A549 (cell line): Measurements from ENCODE around the gene ZNF664. TPM values are rescaled to one million over a fixed set of nuclear protein-coding genes. Genes with fewer than 3 reads are reported as not detected.

Source experiments
- ATAC-seq, 2 experiments: fragments of 200-7000 bp in 1 of 2; fragments of >200 bp in 1 of 2; cut with Nextera tagmentation in 1 of 2; cut with Tn5 transposase in 1 of 2; 3 replicates each; pipeline versions ENCODE4 v1.8.0 to v1.9.1; 2018 to 2020; ENCODE audit warnings: mild to moderate bottlenecking in 1 of 2, moderate library complexity in 1 of 2
- CTCF ChIA-PET: fragments of 300-600 bp; sonication (Branson Sonifier 250); formaldehyde crosslinking; extraction: SDS; loops from one replicate; lab custom pipeline; 2021; ENCODE audit warnings: antibody characterized with exemption, inconsistent platforms; lab: Yijun Ruan, JAX
- POLR2A ChIA-PET: fragments of 350-600 bp; formaldehyde crosslinking; extraction: SDS; loops from one replicate; lab custom pipeline; 2021; ENCODE audit warnings: antibody characterized with exemption, inconsistent platforms; lab: Yijun Ruan, JAX
- DNase-seq, 2 experiments: peaks; one replicate each; pipeline versions ENCODE4 v3.0.0 to v3.0.0-alpha.2; 2011 to 2016; ENCODE audit warnings: low read depth in 1 of 2, low spot score in 1 of 2
- FAIRE-seq: peaks from 2 replicates; lab custom pipeline; 2011; peaks lifted over from hg19 to GRCh38; lab: Jason Lieb, UNC
- H3K27ac ChIP-seq, 2 experiments: fragments of >200 bp; sonication (Bioruptor Twin); formaldehyde crosslinking; 3 replicates each; pipeline ENCODE4 v1.5.1; 2016 to 2017
- H3K4me1 ChIP-seq: fragments of >200 bp; sonication (Bioruptor Twin); formaldehyde crosslinking; 3 replicates; pipeline ENCODE4 v1.6.1; 2016
- H3K4me2 ChIP-seq: fragments of >200 bp; sonication (Bioruptor Twin); formaldehyde crosslinking; 3 replicates; pipeline ENCODE4 v1.6.1; 2016
- H3K4me3 ChIP-seq: fragments of >200 bp; sonication (Bioruptor Twin); formaldehyde crosslinking; 3 replicates; pipeline ENCODE4 v1.5.1; 2016
- H3K9me3 ChIP-seq: fragments of >200 bp; sonication (Bioruptor Twin); formaldehyde crosslinking; 3 replicates; pipeline ENCODE4 v1.6.1; 2016
- BHLHE40 ChIP-seq: IDR thresholded peaks from 2 replicates; pipeline ENCODE4 v1.6.1; 2012; ENCODE audit warnings: low read depth, low read length, inconsistent platforms
- CBX8 ChIP-seq: fragments of 200-600 bp; sonication (generic); IDR thresholded peaks from 2 replicates; pipeline ENCODE4 v1.6.1; 2016
- CEBPB ChIP-seq, 2 experiments: fragments of >200 bp in 1 of 2; sonication (Bioruptor Twin) in 1 of 2; formaldehyde crosslinking in 1 of 2; IDR thresholded peaks; 2 replicates each; pipeline ENCODE4 v1.6.1; 2012 to 2016
- CTCF ChIP-seq: fragments of >200 bp; sonication (Bioruptor Twin); formaldehyde crosslinking; IDR thresholded peaks from 3 replicates; pipeline ENCODE4 v1.5.1; 2016
- EHMT2 ChIP-seq: fragments of 200-600 bp; sonication (generic); IDR thresholded peaks from 2 replicates; pipeline ENCODE4 v1.6.1; 2016; ENCODE audit warnings: antibody characterized with exemption, low read depth, mild to moderate bottlenecking, moderate library complexity
- EP300 ChIP-seq, 2 experiments: fragments of >200 bp; sonication (Bioruptor Twin); formaldehyde crosslinking; IDR thresholded peaks; 2 replicates in 1 of 2; 3 replicates in 1 of 2; pipeline ENCODE4 v1.6.1; 2016 to 2017
- ESRRA ChIP-seq: fragments of 150-350 bp; IDR thresholded peaks from 2 replicates; pipeline ENCODE4 v1.6.1; 2014; ENCODE audit warnings: mild to moderate bottlenecking, low read length, borderline replicate concordance
- FOXS1 ChIP-seq: fragments of 250-450 bp; sonication (Bioruptor Pico); IDR thresholded peaks from 2 replicates; pipeline ENCODE4 v1.5.0; 2020; ENCODE audit warnings: mild to moderate bottlenecking, moderate library complexity
- GATA3 ChIP-seq: IDR thresholded peaks from 2 replicates; pipeline ENCODE4 v1.6.1; 2012; ENCODE audit warnings: borderline replicate concordance
- HES2 ChIP-seq: fragments of >200 bp; sonication (Bioruptor Twin); formaldehyde crosslinking; IDR thresholded peaks from 2 replicates; pipeline ENCODE4 v1.6.1; 2016
- HOXA7 ChIP-seq: fragments of 250-450 bp; sonication (Bioruptor Pico); IDR thresholded peaks from 2 replicates; pipeline ENCODE4 v1.5.0; 2020; ENCODE audit warnings: mild to moderate bottlenecking, moderate library complexity
- HOXB13 ChIP-seq: fragments of 250-450 bp; sonication (Bioruptor Pico); IDR thresholded peaks from 2 replicates; pipeline ENCODE4 v1.5.0; 2020; ENCODE audit warnings: low read depth, mild to moderate bottlenecking, moderate library complexity
- JUN ChIP-seq, 2 experiments: fragments of >200 bp; sonication (Bioruptor Twin); formaldehyde crosslinking; IDR thresholded peaks; 2 replicates in 1 of 2; 3 replicates in 1 of 2; pipeline ENCODE4 v1.6.1; 2016 to 2017
- JUNB ChIP-seq: fragments of >200 bp; sonication (Bioruptor Twin); formaldehyde crosslinking; IDR thresholded peaks from 2 replicates; pipeline ENCODE4 v1.6.1; 2016
- KDM1A ChIP-seq: fragments of 200-600 bp; sonication (generic); IDR thresholded peaks from 2 replicates; pipeline ENCODE4 v1.6.1; 2016; ENCODE audit warnings: low read depth, mild to moderate bottlenecking
- MAZ ChIP-seq: fragments of 150-350 bp; IDR thresholded peaks from 2 replicates; pipeline ENCODE4 v1.6.1; 2014; ENCODE audit warnings: antibody characterized with exemption, low read depth, low read length, borderline replicate concordance
- NPAS2 ChIP-seq: fragments of 250-450 bp; sonication (Bioruptor Pico); IDR thresholded peaks from 2 replicates; pipeline ENCODE4 v1.8.0; 2022; ENCODE audit warnings: mild to moderate bottlenecking, moderate library complexity, borderline replicate concordance
- PHF8 ChIP-seq: fragments of 200-600 bp; sonication (generic); IDR thresholded peaks from 2 replicates; pipeline ENCODE4 v1.6.1; 2016; ENCODE audit warnings: low read depth, mild to moderate bottlenecking, antibody characterized with exemption, moderate library complexity, borderline replicate concordance
- POLR2A ChIP-seq: IDR thresholded peaks from 2 replicates; pipeline ENCODE4 v1.6.1; 2012; ENCODE audit warnings: mild to moderate bottlenecking, low read length
- POLR2AphosphoS2 ChIP-seq: conservative IDR thresholded peaks from 2 replicates; pipeline ENCODE4 v1.6.1; 2012; ENCODE audit warnings: low read length, improper control_type of control experiment, inconsistent platforms
- SMC3 ChIP-seq: fragments of >200 bp; sonication (Bioruptor Twin); formaldehyde crosslinking; IDR thresholded peaks from 3 replicates; pipeline ENCODE4 v1.6.1; 2018; ENCODE audit warnings: inconsistent platforms
- SREBF2 ChIP-seq: fragments of 450-650 bp; IDR thresholded peaks from 2 replicates; pipeline ENCODE4 v1.6.1; 2014; ENCODE audit warnings: mild to moderate bottlenecking, moderate library complexity
- TP53 ChIP-seq: fragments of 250-450 bp; sonication (Bioruptor Pico); IDR thresholded peaks from 2 replicates; pipeline ENCODE4 v1.5.0; 2021; ENCODE audit warnings: mild to moderate bottlenecking, moderate library complexity
- USF2 ChIP-seq: fragments of 450-650 bp; IDR thresholded peaks from 2 replicates; pipeline ENCODE4 v1.6.1; 2014; ENCODE audit warnings: antibody characterized with exemption
- ZC3H11A ChIP-seq: fragments of 450-650 bp; IDR thresholded peaks from 2 replicates; pipeline ENCODE4 v1.6.1; 2014; ENCODE audit warnings: antibody characterized with exemption, mild to moderate bottlenecking
- ZFP36 ChIP-seq: fragments of 450-650 bp; IDR thresholded peaks from 2 replicates; pipeline ENCODE4 v1.6.1; 2014; ENCODE audit warnings: borderline replicate concordance; ENCODE audit not compliant: partially characterized antibody
- ZNF302 ChIP-seq: fragments of 250-450 bp; sonication (Bioruptor Pico); IDR thresholded peaks from 2 replicates; pipeline ENCODE4 v1.9.0; 2021; ENCODE audit warnings: inconsistent platforms, mild to moderate bottlenecking, moderate library complexity
- ZSCAN20 ChIP-seq: fragments of 250-450 bp; sonication (Bioruptor Pico); IDR thresholded peaks from 2 replicates; pipeline ENCODE4 v1.8.0; 2022; ENCODE audit warnings: mild to moderate bottlenecking, moderate library complexity
- WGBS: methylation state at CpG from one replicate; pipeline ENCODE4 v1.1.6; 2017; ENCODE audit errors: missing lambda C conversion rate; 5-methylcytosine and 5-hydroxymethylcytosine counted together
- polyA plus RNA-seq, 4 experiments: library from polyadenylated mRNA; depleted of rRNA in 3 of 4; stranded (reverse); fragments of >200 nt; fragmentation: RNase III in 1 of 4; extraction: RNeasy Plus Mini Kit Qiagen cat#74134 plus additional on column Dnase treatment in 1 of 4; gene quantifications; 2 replicates in 3 of 4; 3 replicates in 1 of 4; pipeline ENCODE4 v1.2.3, GENCODE V29; 2011 to 2017
- TF ChIP-seq, protein P1 (sequence below): fragments of 250-450 bp; sonication (Bioruptor Pico); IDR thresholded peaks from 2 replicates; pipeline ENCODE4 v1.5.0; 2021; ENCODE audit warnings: mild to moderate bottlenecking, moderate library complexity, borderline replicate concordance

Gene ZNF664
- polyA plus RNA-seq, 2 of the 4 experiments (the other 2 are of a cell fraction): 88.3 to 112 TPM

DNA sequence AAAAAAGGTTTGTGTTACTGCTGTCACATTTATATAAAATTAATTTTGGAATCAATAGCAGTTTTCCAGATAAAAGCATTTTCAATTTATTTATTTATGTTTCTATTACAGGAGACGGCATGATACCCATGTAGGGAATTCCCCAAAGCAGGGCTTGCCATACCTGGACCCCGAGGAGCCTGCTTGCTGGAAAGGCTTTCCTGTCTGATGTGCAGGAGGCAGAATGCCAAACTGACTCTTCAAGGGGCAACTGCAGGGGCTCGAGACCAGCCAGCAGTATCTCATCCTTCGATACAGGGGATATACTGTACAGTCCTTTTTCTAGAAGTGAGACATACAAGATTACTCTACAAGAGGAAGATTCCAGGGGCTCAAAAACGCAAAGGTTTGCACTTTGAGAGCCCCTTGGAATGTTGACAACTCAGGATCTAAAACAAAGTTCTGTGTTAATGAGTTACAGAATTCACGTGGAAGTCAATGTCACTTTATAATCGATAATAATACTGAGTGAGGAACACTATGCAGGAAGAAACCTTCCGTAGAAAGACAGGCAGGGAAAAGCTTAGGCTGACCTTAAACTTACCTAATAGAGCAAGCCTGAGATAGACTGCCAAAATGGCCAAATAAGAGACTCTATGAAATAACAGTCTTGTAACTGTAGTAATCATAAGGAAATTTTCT, 38.6 kb downstream of the ZNF664 start:
- Histone ChIP-seq H3K4me2 (no peak overlapping the region), H3K4me3 (no peak overlapping the region), H3K4me1 (no peaks in the 10 kb centered on the region), H3K9me3 (no peaks in the 10 kb centered on the region), H3K27ac (no peak overlapping the region)
- ChIA-PET POLR2A (no interaction called here), CTCF (interaction anchor here (0.9 to 3.0 kb wide), 5 partner anchors 8 to 27 kb away, joined by 3 to 8 read pairs (median 4); no protein-coding TSS in a partner anchor)
- FAIRE-seq (no peak), DNase-seq (no peak), ATAC-seq (no peak)
- WGBS: 82% methylated on average over 8 of the region's 8 CpGs
- no peak for TF ChIP-seq NPAS2 (CRISPR knock-in tag)
- TF ChIP-seq, protein P1, sequence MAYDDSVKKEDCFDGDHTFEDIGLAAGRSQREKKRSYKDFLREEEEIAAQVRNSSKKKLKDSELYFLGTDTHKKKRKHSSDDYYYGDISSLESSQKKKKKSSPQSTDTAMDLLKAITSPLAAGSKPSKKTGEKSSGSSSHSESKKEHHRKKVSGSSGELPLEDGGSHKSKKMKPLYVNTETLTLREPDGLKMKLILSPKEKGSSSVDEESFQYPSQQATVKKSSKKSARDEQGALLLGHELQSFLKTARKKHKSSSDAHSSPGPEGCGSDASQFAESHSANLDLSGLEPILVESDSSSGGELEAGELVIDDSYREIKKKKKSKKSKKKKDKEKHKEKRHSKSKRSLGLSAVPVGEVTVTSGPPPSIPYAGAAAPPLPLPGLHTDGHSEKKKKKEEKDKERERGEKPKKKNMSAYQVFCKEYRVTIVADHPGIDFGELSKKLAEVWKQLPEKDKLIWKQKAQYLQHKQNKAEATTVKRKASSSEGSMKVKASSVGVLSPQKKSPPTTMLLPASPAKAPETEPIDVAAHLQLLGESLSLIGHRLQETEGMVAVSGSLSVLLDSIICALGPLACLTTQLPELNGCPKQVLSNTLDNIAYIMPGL (CRISPR knock-in tag): no peak
- no peak for TF ChIP-seq USF2
- TF ChIP-seq CEBPB (IDR thresholded peaks at IDR 0.05): no peak
- no peak for TF ChIP-seq ESRRA
- no peak for TF ChIP-seq ZFP36
- TF ChIP-seq ZSCAN20 (CRISPR knock-in tag): no peak
- no peak for TF ChIP-seq JUNB
- TF ChIP-seq CBX8: no peak
- no peak for TF ChIP-seq HES2
- no peak for TF ChIP-seq CTCF
- no peak for TF ChIP-seq MAZ

DNA sequence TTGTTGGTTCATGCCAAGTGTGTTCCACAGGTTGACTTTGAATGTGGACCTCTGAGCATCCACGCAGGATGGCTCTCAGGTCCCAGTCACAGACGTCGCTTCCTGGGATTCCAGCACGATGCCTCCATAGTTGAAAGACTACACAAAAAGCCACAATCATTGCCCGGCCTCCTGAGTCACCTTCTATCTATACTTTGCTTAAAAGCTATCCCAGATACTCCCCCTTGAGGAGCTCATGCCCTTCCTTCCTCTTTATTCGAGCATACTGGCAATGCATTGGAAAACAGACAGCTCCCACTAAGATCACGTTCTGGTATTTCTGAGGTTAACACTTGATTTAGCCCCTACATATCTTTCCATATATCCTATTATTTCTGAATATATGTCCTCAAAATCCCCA, 40.1 kb downstream of the ZNF664 start:
- DNase-seq (no peak), FAIRE-seq (no peak), ATAC-seq (no peak)
- H3K9me3 ChIP-seq: no peaks in the 10 kb centered on the region
- CTCF ChIA-PET: interaction anchor here (1.0 to 3.0 kb wide), 3 partner anchors 20 to 34 kb away, joined by 3 to 8 read pairs (median 4); no protein-coding TSS in a partner anchor
- no peak overlapping the region for H3K4me2 ChIP-seq
- WGBS: 91% methylated on average over 7 of the region's 7 CpGs
- no peak overlapping the region for H3K4me3 ChIP-seq
- no peaks in the 10 kb centered on the region for H3K4me1 ChIP-seq
- TF ChIP-seq ZNF302 (CRISPR knock-in tag) (no peak), SMC3 (no peak), GATA3 (no peak), HOXA7 (CRISPR knock-in tag) (no peak), EHMT2 (no peak), BHLHE40 (no peak), ZFP36 (no peak), KDM1A (no peak), ZC3H11A (no peak), POLR2A (no peak), ZSCAN20 (CRISPR knock-in tag) (no peak), EP300 (IDR thresholded peaks at IDR 0.05) (no peak), POLR2AphosphoS2 (no peak), MAZ (no peak), TP53 (CRISPR knock-in tag) (no peak), HOXB13 (CRISPR knock-in tag) (no peak), SREBF2 (no peak), PHF8 (no peak), FOXS1 (CRISPR knock-in tag) (no peak), JUN (IDR thresholded peaks at IDR 0.05) (no peak)
- no peak overlapping the region for H3K27ac ChIP-seq
- POLR2A ChIA-PET: no interaction called here
